Tibial artery (tissue), 4 donors: Measurements from ENCODE around the gene ADAMTSL1.

Source experiments
- DNase-seq, 2 donors: peaks; one replicate each; pipeline ENCODE4 v3.0.0-alpha.2; 2019
- H3K27ac ChIP-seq, 2 donors: fragments of 200-600 bp; sonication (generic) in 1 of 2; 1 replicate in 1 of 2; 2 replicates in 1 of 2; pipeline ENCODE4 v1.5.1; 2018 to 2019; ENCODE audit warnings: mild to moderate bottlenecking in 1 of 2
- H3K27me3 ChIP-seq, 2 donors: fragments of 200-600 bp; sonication (generic) in 1 of 2; one replicate each; pipeline versions ENCODE4 v1.5.1 to v1.6.0; 2016 to 2019
- H3K36me3 ChIP-seq, 3 donors: fragments of 200-600 bp; sonication (generic) in 2 of 3; one replicate each; pipeline ENCODE4 v1.5.1; 2016 to 2019; ENCODE audit warnings: mild to moderate bottlenecking in 2 of 3
- H3K4me1 ChIP-seq, 4 donors: fragments of 200-600 bp; sonication (generic) in 2 of 4; 1 replicate in 3 of 4; 2 replicates in 1 of 4; pipeline ENCODE4 v1.5.1; 2016 to 2019
- H3K4me3 ChIP-seq, 2 donors: fragments of 200-600 bp; sonication (generic) in 1 of 2; 1 replicate in 1 of 2; 2 replicates in 1 of 2; pipeline ENCODE4 v1.5.1; 2018 to 2019; ENCODE audit warnings: mild to moderate bottlenecking in 2 of 2
- H3K9me3 ChIP-seq, 3 donors: fragments of 200-600 bp; sonication (generic) in 1 of 3; one replicate each; pipeline ENCODE4 v1.5.1; 2016 to 2019
- intact Hi-C: fragments of 100-400 bp; cut with DNase I; formaldehyde crosslinking; loops from one replicate; pipeline ENCODE4 v1.15.0; 2023; ENCODE audit warnings: low total_unique reads
- TF ChIP-seq, protein P1 (sequence below), 2 experiments: fragments of 200-600 bp in 1 of 2; fragments of 450-650 bp in 1 of 2; IDR thresholded peaks; one replicate each; pipeline ENCODE4 v1.5.1; 2017 to 2019; ENCODE audit warnings: antibody characterized with exemption in 2 of 2, mild to moderate bottlenecking in 1 of 2, moderate library complexity in 1 of 2

Gene ADAMTSL1

DNA sequence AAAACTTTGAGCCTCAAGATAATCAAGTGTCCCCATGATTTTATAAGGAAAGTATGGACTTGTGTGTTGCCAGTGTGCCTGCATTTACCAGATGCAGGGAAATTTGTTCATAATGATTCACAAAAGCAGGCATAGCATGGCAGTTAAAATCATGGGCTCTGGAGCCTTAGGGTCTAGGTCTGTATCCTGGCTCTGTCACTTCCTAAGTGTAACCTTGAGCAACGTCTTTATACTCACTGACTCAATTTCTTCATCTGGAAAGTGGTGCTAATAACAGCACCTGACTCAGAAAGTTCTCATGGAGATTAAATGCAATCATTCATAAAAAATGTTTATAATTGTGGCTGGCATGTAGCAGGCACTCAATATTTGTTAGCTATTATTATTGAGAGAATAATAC is 324.2 kb downstream of the ADAMTSL1 start:
- Histone ChIP-seq H3K9me3 (no peaks in the 10 kb centered on the region), H3K4me1 (no peaks in the 10 kb centered on the region), H3K27me3 (no peaks in the 10 kb centered on the region), H3K27ac (no peak overlapping the region), H3K36me3 (no peaks in the 10 kb centered on the region), H3K4me3 (no peak overlapping the region)
- TF ChIP-seq, protein P1, sequence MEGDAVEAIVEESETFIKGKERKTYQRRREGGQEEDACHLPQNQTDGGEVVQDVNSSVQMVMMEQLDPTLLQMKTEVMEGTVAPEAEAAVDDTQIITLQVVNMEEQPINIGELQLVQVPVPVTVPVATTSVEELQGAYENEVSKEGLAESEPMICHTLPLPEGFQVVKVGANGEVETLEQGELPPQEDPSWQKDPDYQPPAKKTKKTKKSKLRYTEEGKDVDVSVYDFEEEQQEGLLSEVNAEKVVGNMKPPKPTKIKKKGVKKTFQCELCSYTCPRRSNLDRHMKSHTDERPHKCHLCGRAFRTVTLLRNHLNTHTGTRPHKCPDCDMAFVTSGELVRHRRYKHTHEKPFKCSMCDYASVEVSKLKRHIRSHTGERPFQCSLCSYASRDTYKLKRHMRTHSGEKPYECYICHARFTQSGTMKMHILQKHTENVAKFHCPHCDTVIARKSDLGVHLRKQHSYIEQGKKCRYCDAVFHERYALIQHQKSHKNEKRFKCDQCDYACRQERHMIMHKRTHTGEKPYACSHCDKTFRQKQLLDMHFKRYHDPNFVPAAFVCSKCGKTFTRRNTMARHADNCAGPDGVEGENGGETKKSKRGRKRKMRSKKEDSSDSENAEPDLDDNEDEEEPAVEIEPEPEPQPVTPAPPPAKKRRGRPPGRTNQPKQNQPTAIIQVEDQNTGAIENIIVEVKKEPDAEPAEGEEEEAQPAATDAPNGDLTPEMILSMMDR (IDR thresholded peaks at IDR 0.05), result no peak
- DNase-seq, result no peak
- intact Hi-C loops, result no loop called here

DNA sequence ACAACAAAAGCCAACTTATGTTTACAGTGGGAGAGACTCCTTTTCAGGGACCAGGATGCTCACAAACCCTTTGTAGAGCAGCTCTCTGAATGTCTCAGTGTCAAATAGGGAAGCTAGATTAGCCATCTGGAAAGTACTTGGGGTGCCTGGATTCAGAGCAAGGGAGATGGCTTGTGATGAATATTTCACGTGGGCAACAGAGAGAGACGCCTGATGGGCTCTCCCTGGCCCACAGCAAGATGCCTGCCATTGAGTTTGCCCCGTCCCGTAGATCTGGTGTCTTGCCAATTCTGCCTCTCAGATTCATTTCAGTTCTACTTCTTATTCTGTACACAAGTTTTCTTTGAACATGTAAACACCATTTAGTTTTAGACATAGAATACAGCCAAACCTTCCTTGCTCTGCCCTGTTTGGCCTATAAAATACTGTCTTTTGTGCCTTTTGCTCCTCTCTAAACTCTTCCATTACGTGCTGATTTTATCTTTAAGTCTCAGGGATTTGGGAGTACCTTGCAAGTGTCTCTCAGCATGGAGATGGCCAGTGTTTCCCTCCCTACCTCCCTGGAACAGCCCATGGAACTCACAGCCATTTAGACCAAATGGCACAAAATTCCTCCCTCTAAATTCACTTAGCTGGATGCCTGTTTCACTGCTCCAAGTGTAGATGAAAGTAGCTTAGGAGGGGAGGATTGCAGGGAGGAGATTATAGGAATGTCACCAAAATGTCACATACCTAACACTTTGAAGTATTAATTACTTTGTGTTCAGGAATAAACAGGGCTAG is 324.7 kb downstream of the ADAMTSL1 start:
- no peak overlapping the region for H3K27ac ChIP-seq
- DNase-seq, result no peak
- H3K27me3 ChIP-seq, result no peaks in the 10 kb centered on the region
- no peaks in the 10 kb centered on the region for H3K36me3 ChIP-seq
- TF ChIP-seq, protein P1 (IDR thresholded peaks at IDR 0.05), result no peak
- H3K9me3 ChIP-seq, result no peaks in the 10 kb centered on the region
- intact Hi-C loops, result no loop called here
- H3K4me1 ChIP-seq, result peaks cover 0 to under 1% (median 0%) of the 10 kb centered on the region in 4 donors
- no peak overlapping the region for H3K4me3 ChIP-seq

GRCh38 chr9:18799428-18799827 is 325.5 kb downstream of the ADAMTSL1 start:
- no peak for DNase-seq
- H3K27me3 ChIP-seq, result no peaks in the 10 kb centered on the region
- no peak overlapping the region for H3K27ac ChIP-seq
- H3K36me3 ChIP-seq, result no peaks in the 10 kb centered on the region
- intact Hi-C loops, result no loop called here
- TF ChIP-seq, protein P1 (IDR thresholded peaks at IDR 0.05), result no peak
- no peak overlapping the region for H3K4me3 ChIP-seq
- H3K9me3 ChIP-seq, result no peaks in the 10 kb centered on the region
- peaks cover 0 to 7% (median 3%) of the 10 kb centered on the region in 4 donors for H3K4me1 ChIP-seq

GRCh38 chr9:18800579-18800978 is 326.6 kb downstream of the ADAMTSL1 start:
- TF ChIP-seq, protein P1 (IDR thresholded peaks at IDR 0.05), result no peak
- Histone ChIP-seq H3K4me1 (peaks cover 0 to 8% (median 3%) of the 10 kb centered on the region in 4 donors), H3K27me3 (no peaks in the 10 kb centered on the region), H3K36me3 (no peaks in the 10 kb centered on the region), H3K4me3 (no peak overlapping the region), H3K9me3 (no peaks in the 10 kb centered on the region), H3K27ac (no peak overlapping the region)
- DNase-seq, result no peak
- intact Hi-C loops, result no loop called here

- Histone ChIP-seq H3K27me3 (no peaks in the 10 kb centered on the region), H3K9me3 (no peaks in the 10 kb centered on the region), H3K27ac (no peak overlapping the region), H3K4me1 (peaks cover 0 to 8% (median 3%) of the 10 kb centered on the region in 4 donors), H3K4me3 (no peak overlapping the region), H3K36me3 (no peaks in the 10 kb centered on the region)
- DNase-seq, result no peak
- intact Hi-C loops, result no loop called here
- TF ChIP-seq, protein P1 (IDR thresholded peaks at IDR 0.05), result no peak
These were observed 331.4 kb downstream of the ADAMTSL1 start for GRCh38 chr9:18805386-18805785.
